Endothelial cell (in vitro differentiated cells): ENCODE results near the gene MACROD2. TPM values are rescaled to one million over a fixed set of nuclear protein-coding genes. Genes with fewer than 3 reads are reported as not detected.

ENCODE experiments used
- DNase-seq: peaks from one replicate; pipeline ENCODE4 v3.0.0; 2021; ENCODE audit warnings: low spot score
- H3K27ac Mint-ChIP-seq: one replicate; pipeline ENCODE4 v1.8.0; 2021; ENCODE audit warnings: mixed read lengths, inconsistent platforms; ENCODE audit not compliant: unreplicated experiment
- H3K27me3 Mint-ChIP-seq: one replicate; pipeline ENCODE4 v1.8.0; 2021; ENCODE audit warnings: mild to moderate bottlenecking, moderate library complexity, mixed read lengths, inconsistent platforms; ENCODE audit not compliant: unreplicated experiment
- H3K36me3 Mint-ChIP-seq: one replicate; pipeline ENCODE4 v1.8.0; 2021; ENCODE audit warnings: mild to moderate bottlenecking, low read depth, mixed read lengths, inconsistent platforms; ENCODE audit not compliant: unreplicated experiment
- H3K4me1 Mint-ChIP-seq: one replicate; pipeline ENCODE4 v1.8.0; 2021; ENCODE audit warnings: mild to moderate bottlenecking, mixed read lengths, inconsistent platforms; ENCODE audit not compliant: unreplicated experiment
- H3K4me3 Mint-ChIP-seq: one replicate; pipeline ENCODE4 v1.8.0; 2021; ENCODE audit warnings: mild to moderate bottlenecking, mixed read lengths, inconsistent platforms; ENCODE audit not compliant: unreplicated experiment
- H3K9me3 Mint-ChIP-seq: one replicate; pipeline ENCODE4 v1.8.0; 2021; ENCODE audit warnings: mixed read lengths, inconsistent platforms; ENCODE audit not compliant: unreplicated experiment
- CTCF ChIP-seq: fragments of 200-600 bp; sonication (generic); IDR thresholded peaks from one replicate; pipeline ENCODE4 v1.5.0; 2021; ENCODE audit warnings: antibody characterized with exemption; ENCODE audit not compliant: unreplicated experiment
- total RNA-seq: library from RNA; stranded (reverse); fragmentation: NEBNext Ultra II Directional; extraction: Animal tissue kit (Norgen Biotek cat#: 25700); gene quantifications from one replicate; pipeline ENCODE4 v1.2.1, GENCODE V29; 2021; ENCODE audit not compliant: unreplicated experiment

Gene MACROD2
- total RNA-seq, 1 donor from 2014 or later = 6.4 TPM

GRCh38 chr20:15951658-15952057, 1956.3 kb downstream of the MACROD2 start:
- H3K36me3 Mint-ChIP-seq = no peaks in the 10 kb centered on the region
- peaks cover 3% of the 10 kb centered on the region for H3K27me3 Mint-ChIP-seq
- no peaks in the 10 kb centered on the region for H3K9me3 Mint-ChIP-seq
- no peak for TF ChIP-seq CTCF
- DNase-seq = no peak
- no peak overlapping the region for H3K4me3 Mint-ChIP-seq
- H3K27ac Mint-ChIP-seq = no peak overlapping the region
- H3K4me1 Mint-ChIP-seq = no peaks in the 10 kb centered on the region

- Mint-ChIP-seq H3K36me3 (no peaks in the 10 kb centered on the region), H3K4me3 (no peak overlapping the region), H3K27me3 (no peaks in the 10 kb centered on the region), H3K9me3 (no peaks in the 10 kb centered on the region), H3K27ac (no peak overlapping the region), H3K4me1 (no peaks in the 10 kb centered on the region)
- no peak for TF ChIP-seq CTCF
- no peak for DNase-seq
These were observed 1962.8 kb downstream of the MACROD2 start for GRCh38 chr20:15958142-15958541.

GRCh38 chr20:15965165-15965564, 1969.8 kb downstream of the MACROD2 start:
- Mint-ChIP-seq H3K27me3 (peaks cover 2% of the 10 kb centered on the region), H3K9me3 (no peaks in the 10 kb centered on the region), H3K4me3 (no peak overlapping the region), H3K4me1 (no peaks in the 10 kb centered on the region), H3K27ac (no peak overlapping the region), H3K36me3 (no peaks in the 10 kb centered on the region)
- TF ChIP-seq CTCF = no peak
- no peak for DNase-seq

- no peaks in the 10 kb centered on the region for H3K36me3 Mint-ChIP-seq
- no peaks in the 10 kb centered on the region for H3K4me1 Mint-ChIP-seq
These were observed 1972.0 kb downstream of the MACROD2 start for GRCh38 chr20:15967334-15967733.

More at GRCh38 chr20:15967334-15967733, 1972.0 kb downstream of the MACROD2 start:
- no peak overlapping the region for H3K27ac Mint-ChIP-seq
- TF ChIP-seq CTCF = no peak
- H3K27me3 Mint-ChIP-seq = peaks cover 2% of the 10 kb centered on the region
- H3K9me3 Mint-ChIP-seq = no peaks in the 10 kb centered on the region
- no peak overlapping the region for H3K4me3 Mint-ChIP-seq
- no peak for DNase-seq
